Measurements from ENCODE around the gene PRKCH. TPM values are rescaled to one million over a fixed set of nuclear protein-coding genes. Genes with fewer than 3 reads are reported as not detected.

The PRKCH gene
- total and polyA plus RNA-seq, 3 donors from 2014 or later, result 15.0 to 26.8 (median 25.4) TPM

- WGBS, 2 donors, result 2% methylated on average over 20 to 50 of the region's 63 CpGs
- DNase-seq, result no peak
These were observed 826 bp downstream of the PRKCH start for GRCh38 chr14:61322011-61322798.

GRCh38 chr14:61322799-61323290 is 1.5 kb downstream of the PRKCH start:
- TF ChIP-seq CTCF (IDR thresholded peaks at IDR 0.05) (no peak), POLR2A (IDR thresholded peaks at IDR 0.05) (no peak)
- Histone ChIP-seq H3K27ac (peak overlapping the region in 1 of 2 donors; percentile 13), H3K4me1 (peaks cover 11% of the 10 kb centered on the region), H3K4me3 (peak overlapping the region; percentile 65), H3K9me3 (no peaks in the 10 kb centered on the region), H3K36me3 (ENCODE audit: low read depth, missing control alignments) (no peaks in the 10 kb centered on the region), H3K27me3 (no peaks in the 10 kb centered on the region)
- no peak for DNase-seq
- intact Hi-C loops (cut with DNase I; ENCODE audit: low total_unique reads), result loop anchor here (10.0 kb wide), 1 partner anchor 112 kb away; no protein-coding TSS in a partner anchor
- WGBS, 2 donors, result 16 to 29% methylated on average over 13 of the region's 13 CpGs

More at GRCh38 chr14:61322011-61322798, 826 bp downstream of the PRKCH start:
- Histone ChIP-seq H3K27me3 (no peaks in the 10 kb centered on the region), H3K4me3 (peak overlapping the region; percentile 65), H3K4me1 (peaks cover 6% of the 10 kb centered on the region), H3K27ac (peak overlapping the region; percentile 13 to 75), H3K36me3 (ENCODE audit: low read depth, missing control alignments) (no peaks in the 10 kb centered on the region), H3K9me3 (no peaks in the 10 kb centered on the region)
- TF ChIP-seq POLR2A (IDR thresholded peaks at IDR 0.05) (no peak), CTCF (IDR thresholded peaks at IDR 0.05) (no peak)
- intact Hi-C loops (cut with DNase I; ENCODE audit: low total_unique reads), result loop anchor here (10.0 kb wide), 1 partner anchor 113 kb away; no protein-coding TSS in a partner anchor

DNA sequence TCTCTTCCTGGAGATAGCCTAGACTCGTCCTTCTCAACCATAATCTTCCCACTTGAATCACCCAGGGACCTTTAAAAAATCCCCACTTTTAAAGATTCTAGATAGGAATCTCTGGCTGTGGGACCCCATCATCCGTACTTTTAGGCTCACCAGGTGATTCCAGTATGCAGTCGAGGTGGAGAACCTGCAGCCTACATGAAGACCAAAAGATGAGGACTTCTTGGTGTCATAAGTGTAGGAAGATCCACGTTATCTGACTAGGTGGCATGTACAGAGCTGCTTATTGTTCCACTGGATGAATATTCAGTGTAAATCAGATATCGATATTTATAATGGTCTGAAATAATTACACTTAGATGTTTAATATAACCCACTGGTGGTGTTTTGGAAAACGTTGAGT is 2.6 kb downstream of the PRKCH start:
- H3K4me3 ChIP-seq, result no peak overlapping the region
- intact Hi-C loops (cut with DNase I; ENCODE audit: low total_unique reads), result loop anchor here (10.0 kb wide), 1 partner anchor 111 kb away; no protein-coding TSS in a partner anchor
- H3K36me3 ChIP-seq (ENCODE audit: low read depth, missing control alignments), result no peaks in the 10 kb centered on the region
- H3K27me3 ChIP-seq, result no peaks in the 10 kb centered on the region
- peaks cover 11% of the 10 kb centered on the region for H3K4me1 ChIP-seq
- DNase-seq, result no peak
- whole genome bisulfite sequencing, 2 donors, result 75 to 79% methylated on average over 6 of the region's 6 CpGs
- H3K27ac ChIP-seq, result no peak overlapping the region
- no peaks in the 10 kb centered on the region for H3K9me3 ChIP-seq
- TF ChIP-seq POLR2A (IDR thresholded peaks at IDR 0.05), result no peak
- no peak for TF ChIP-seq CTCF (IDR thresholded peaks at IDR 0.05)

- no peak for DNase-seq
- no peaks in the 10 kb centered on the region for H3K36me3 ChIP-seq (ENCODE audit: low read depth, missing control alignments)
- WGBS, 2 donors, result 77 to 79% methylated on average over 1 of the region's 1 CpG
- TF ChIP-seq CTCF (IDR thresholded peaks at IDR 0.05), result no peak
- TF ChIP-seq POLR2A (IDR thresholded peaks at IDR 0.05), result no peak
- peaks cover 12% of the 10 kb centered on the region for H3K4me1 ChIP-seq
- no peaks in the 10 kb centered on the region for H3K9me3 ChIP-seq
- H3K4me3 ChIP-seq, result no peak overlapping the region
- no peaks in the 10 kb centered on the region for H3K27me3 ChIP-seq
- no peak overlapping the region for H3K27ac ChIP-seq
- intact Hi-C loops (cut with DNase I; ENCODE audit: low total_unique reads), result loop anchor here (10.0 kb wide), 1 partner anchor 110 kb away; no protein-coding TSS in a partner anchor
These were observed 3.8 kb downstream of the PRKCH start for GRCh38 chr14:61325166-61325565.
